GM12878 (cell line): ENCODE results near the gene SORCS2. TPM values are rescaled to one million over a fixed set of nuclear protein-coding genes. Genes with fewer than 3 reads are reported as not detected.

Experiments used
- ATAC-seq: fragments of 200-7000 bp; cut with Tn5 transposase; 3 replicates; pipeline ENCODE4 v1.9.1; 2020; ENCODE audit warnings: mild to moderate bottlenecking, moderate library complexity
- BruUV-seq: library from RNA; stranded (reverse); fragments of 400-500 nt; replicated peaks from 2 replicates; lab custom pipeline; 2021; lab: Mats Ljungman, UMichigan
- CTCF ChIA-PET: fragments of 300-600 bp; sonication (Branson Sonifier 250); formaldehyde crosslinking; extraction: SDS; loops from one replicate; lab custom pipeline; 2021; ENCODE audit warnings: inconsistent platforms; lab: Yijun Ruan, JAX
- POLR2A ChIA-PET: fragments of 350-600 bp; formaldehyde crosslinking; extraction: SDS; loops from one replicate; lab custom pipeline; 2021; ENCODE audit warnings: inconsistent platforms; lab: Charles Lee
- RAD21 ChIA-PET: fragments of 300-600 bp; sonication (Branson Sonifier 250); formaldehyde crosslinking; loops from one replicate; lab custom pipeline; 2023; ENCODE audit warnings: antibody characterized with exemption; ENCODE audit not compliant: unreplicated experiment; lab: Charles Lee
- SMC1A ChIA-PET: fragments of 300-600 bp; sonication (Branson Sonifier 250); formaldehyde crosslinking; loops from one replicate; lab custom pipeline; 2023; ENCODE audit not compliant: unreplicated experiment, uncharacterized antibody; lab: Charles Lee
- DNase-seq: peaks from one replicate; pipeline ENCODE4 v3.0.0-alpha.2; 2011; ENCODE audit warnings: low read depth, low spot score
- FAIRE-seq: peaks from 3 replicates; lab custom pipeline; 2011; peaks lifted over from hg19 to GRCh38; lab: Jason Lieb, UNC
- H2AFZ ChIP-seq: 2 replicates; pipeline ENCODE4 v1.6.0; 2011; ENCODE audit warnings: low read depth, low read length, control low read depth; ENCODE audit not compliant: control insufficient read depth
- H3K27ac ChIP-seq: 2 replicates; pipeline ENCODE4 v1.5.1; 2011; ENCODE audit warnings: control low read depth; ENCODE audit not compliant: control insufficient read depth, insufficient read depth
- H3K27me3 ChIP-seq, 2 experiments: replicated peaks in 1 of 2; 2 replicates each; pipeline versions ENCODE4 v1.6.0 to v1.6.1; 2011; ENCODE audit warnings: low read length in 1 of 2; ENCODE audit not compliant: control insufficient read depth in 2 of 2, insufficient read depth in 2 of 2
- H3K36me3 ChIP-seq, 2 experiments: 2 replicates each; pipeline ENCODE4 v1.5.1; 2011; ENCODE audit warnings: low read length in 1 of 2; ENCODE audit not compliant: control insufficient read depth in 2 of 2, insufficient read depth in 2 of 2
- H3K4me1 ChIP-seq: 2 replicates; pipeline ENCODE4 v1.6.1; 2011; ENCODE audit warnings: mild to moderate bottlenecking, low read length, moderate library complexity, mixed read lengths; ENCODE audit not compliant: control insufficient read depth, insufficient read depth
- H3K4me2 ChIP-seq: 2 replicates; pipeline ENCODE4 v1.6.0; 2011; ENCODE audit warnings: control low read depth; ENCODE audit not compliant: control insufficient read depth, insufficient read depth
- H3K4me3 ChIP-seq: fragments of 200-600 bp; sonication (generic); 2 replicates; pipeline ENCODE4 v1.5.1; 2016
- H3K79me2 ChIP-seq: 2 replicates; pipeline ENCODE4 v1.6.0; 2011; ENCODE audit warnings: low read length; ENCODE audit not compliant: control insufficient read depth, insufficient read depth
- H3K9ac ChIP-seq: 2 replicates; pipeline ENCODE4 v1.8.0; 2011; ENCODE audit warnings: low read length, control low read depth, mixed read lengths; ENCODE audit not compliant: control insufficient read depth, insufficient read depth
- H3K9me3 ChIP-seq: replicated peaks from 3 replicates; pipeline ENCODE4 v1.5.1; 2011; ENCODE audit warnings: mild to moderate bottlenecking, low read length; ENCODE audit not compliant: control insufficient read depth, insufficient read depth
- H4K20me1 ChIP-seq: 2 replicates; pipeline ENCODE4 v1.6.0; 2011; ENCODE audit not compliant: control insufficient read depth, insufficient read depth
- ASH2L ChIP-seq: fragments of 300-600, 200-600 bp; sonication (generic); IDR thresholded peaks from 2 replicates; pipeline ENCODE4 v1.6.1; 2017; ENCODE audit warnings: low read depth, mild to moderate bottlenecking, borderline replicate concordance
- JUNB ChIP-seq: IDR thresholded peaks from 2 replicates; pipeline ENCODE4 v1.6.1; 2016; ENCODE audit warnings: antibody characterized with exemption, mild to moderate bottlenecking
- MXI1 ChIP-seq: fragments of 150-350 bp; IDR thresholded peaks from 2 replicates; pipeline ENCODE4 v1.6.1; 2011; ENCODE audit warnings: low read depth, mild to moderate bottlenecking, inconsistent platforms, low read length, improper control_type of control experiment
- NFIC ChIP-seq: IDR thresholded peaks from 2 replicates; pipeline ENCODE4 v1.6.1; 2012; ENCODE audit warnings: low read depth, mild to moderate bottlenecking, inconsistent platforms, low read length, moderate library complexity
- SIX5 ChIP-seq: IDR thresholded peaks from 2 replicates; pipeline ENCODE4 v1.6.1; 2011; ENCODE audit warnings: mild to moderate bottlenecking, low read depth, low read length, moderate library complexity; ENCODE audit not compliant: severe bottlenecking
- SP1 ChIP-seq: IDR thresholded peaks from one replicate; pipeline ENCODE4 v1.6.1; 2011; ENCODE audit warnings: low read depth, low read length
- STAT3 ChIP-seq: IDR thresholded peaks from 2 replicates; pipeline ENCODE4 v1.6.1; 2011; ENCODE audit warnings: low read depth, low read length, improper control_type of control experiment
- TCF7 ChIP-seq: IDR thresholded peaks from 2 replicates; pipeline ENCODE4 v1.6.1; 2014; ENCODE audit warnings: antibody characterized with exemption, borderline replicate concordance
- WRNIP1 ChIP-seq: IDR thresholded peaks from 2 replicates; pipeline ENCODE4 v1.6.1; 2011; ENCODE audit warnings: low read depth, low read length, improper control_type of control experiment, borderline replicate concordance
- ZNF207 ChIP-seq: fragments of 450-650 bp; IDR thresholded peaks from 2 replicates; pipeline ENCODE4 v1.6.1; 2014; ENCODE audit warnings: antibody characterized with exemption, mild to moderate bottlenecking, borderline replicate concordance
- ZNF217 ChIP-seq: fragments of 450-650 bp; IDR thresholded peaks from 2 replicates; pipeline ENCODE4 v1.6.1; 2017; ENCODE audit warnings: antibody characterized with exemption, mild to moderate bottlenecking
- WGBS: methylation state at CpG from one replicate; pipeline ENCODE4 v1.1.6; 2016; ENCODE audit warnings: low lambda C conversion rate; ENCODE audit not compliant: insufficient replicate concordance, insufficient coverage; ENCODE audit errors: missing lambda C conversion rate; 5-methylcytosine and 5-hydroxymethylcytosine counted together
- in situ Hi-C: fragments of 300-500 bp; cut with MboI; formaldehyde crosslinking; loops from 9 replicates; pipeline ENCODE4 v1.14.3; 2018; ENCODE audit warnings: mixed read lengths
- intact Hi-C: fragments of 100-400 bp; cut with micrococcal nuclease; formaldehyde crosslinking; loops from one replicate; pipeline ENCODE4 v1.14.2; 2022; ENCODE audit not compliant: unreplicated experiment
- polyA plus RNA-seq, 11 experiments: library from polyadenylated mRNA; depleted of rRNA in 4 of 11; unstranded in 6 of 11; stranded (reverse) in 5 of 11; fragments of >200 nt; fragmentation: Nextera tagmentation in 4 of 11; fragmentation: Illumina TruSeq in 1 of 11; extraction: Ambion mirVana in 4 of 11; extraction: Trizol in 1 of 11; gene quantifications; 1 replicate in 1 of 11; 2 replicates in 10 of 11; pipeline versions ENCODE4 v1.2.1 to v1.2.3, GENCODE V29; 2011 to 2016; ENCODE audit warnings: inconsistent platforms in 2 of 11, missing spikeins in 2 of 11, low read depth in 1 of 11
- total RNA-seq, 4 experiments: library from RNA; depleted of rRNA in 3 of 4; stranded (reverse); fragments of >200 nt in 3 of 4; fragmentation: Illumina TruSeq in 1 of 4; extraction: Trizol in 1 of 4; gene quantifications; 2 replicates each; pipeline versions ENCODE4 v1.2.1 to v1.2.3, GENCODE V29; 2013 to 2021
- TF ChIP-seq, protein P1 (sequence below): IDR thresholded peaks from 2 replicates; pipeline ENCODE4 v1.6.1; 2011; ENCODE audit warnings: low read depth, mild to moderate bottlenecking, low read length, moderate library complexity, borderline replicate concordance; ENCODE audit errors: extremely low read depth
- TF ChIP-seq, protein P2 (sequence below): IDR thresholded peaks from 2 replicates; pipeline ENCODE4 v1.6.1; 2012; ENCODE audit warnings: low read depth, low read length, improper control_type of control experiment
- TF ChIP-seq, protein P3 (sequence below): fragments of 450-650 bp; IDR thresholded peaks from 2 replicates; pipeline ENCODE4 v1.6.1; 2017; ENCODE audit warnings: low read depth, mild to moderate bottlenecking, moderate library complexity
- TF ChIP-seq, protein P4 (sequence below): fragments of 450-650 bp; IDR thresholded peaks from 2 replicates; pipeline ENCODE4 v1.6.1; 2017; ENCODE audit warnings: mild to moderate bottlenecking, moderate library complexity
- TF ChIP-seq, protein P5 (sequence below), 3 experiments: IDR thresholded peaks in 2 of 3; conservative IDR thresholded peaks in 1 of 3; 2 replicates each; pipeline ENCODE4 v1.5.1; 2011; ENCODE audit warnings: low read depth in 3 of 3, low read length in 3 of 3, mild to moderate bottlenecking in 3 of 3, control low read depth in 2 of 3, moderate library complexity in 2 of 3, inconsistent platforms in 1 of 3, mixed read lengths in 1 of 3; ENCODE audit not compliant: control insufficient read depth in 2 of 3, insufficient read depth in 1 of 3; ENCODE audit errors: extremely low read depth in 1 of 3

The SORCS2 gene
- total and polyA plus RNA-seq, 10 of the 15 experiments (the other 5 are each of a cell fraction or from before 2014, with no cell fraction given) = 0.01 to 0.15 (median 0.05) TPM; not detected in 5

DNA sequence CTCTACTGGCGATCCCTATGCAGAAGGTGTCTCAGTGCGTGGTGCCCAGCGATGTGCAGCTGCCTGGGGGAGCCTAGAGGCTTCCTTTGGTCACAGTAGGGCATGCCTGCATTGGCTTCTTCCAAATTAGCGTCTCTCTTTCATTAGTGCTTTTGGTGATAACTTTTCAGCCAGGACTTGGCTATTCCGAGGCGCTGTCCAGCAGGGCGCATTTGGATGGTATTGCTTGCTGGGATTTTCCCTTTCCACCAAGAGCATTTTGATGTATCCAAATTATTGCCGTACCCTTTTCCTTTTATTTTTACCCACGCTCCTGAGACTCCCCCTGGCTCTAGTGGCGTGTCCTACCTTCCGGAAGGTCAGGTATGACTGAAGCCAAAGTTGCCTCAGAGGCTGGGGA is 101.4 kb downstream of the SORCS2 start:
- in situ Hi-C loops = no loop called here
- WGBS = 56% methylated on average over 11 of the region's 11 CpGs
- CTCF ChIA-PET = no interaction called here

More for the DNA sequence above, 101.4 kb downstream of the SORCS2 start:
- Histone ChIP-seq H4K20me1 (no peaks in the 10 kb centered on the region), H3K4me1 (no peaks in the 10 kb centered on the region), H3K79me2 (no peaks in the 10 kb centered on the region), H3K36me3 (no peaks in the 10 kb centered on the region), H3K4me3 (no peak overlapping the region), H3K9ac (no peak overlapping the region), H3K4me2 (no peak overlapping the region), H3K9me3 (no peaks in the 10 kb centered on the region), H3K27me3 (no peaks in the 10 kb centered on the region), H2AFZ (no peak overlapping the region), H3K27ac (no peak overlapping the region)
- DNase-seq (no peak), ATAC-seq (no peak), FAIRE-seq (no peak)
- RAD21 ChIA-PET = no interaction called here
- TF ChIP-seq WRNIP1 (no peak), STAT3 (no peak), JUNB (no peak), ZNF207 (no peak), SP1 (no peak), NFIC (no peak), MXI1 (no peak), SIX5 (no peak), ZNF217 (no peak), TCF7 (no peak), ASH2L (no peak)
- TF ChIP-seq, protein P1, sequence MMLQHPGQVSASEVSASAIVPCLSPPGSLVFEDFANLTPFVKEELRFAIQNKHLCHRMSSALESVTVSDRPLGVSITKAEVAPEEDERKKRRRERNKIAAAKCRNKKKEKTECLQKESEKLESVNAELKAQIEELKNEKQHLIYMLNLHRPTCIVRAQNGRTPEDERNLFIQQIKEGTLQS = no peak
- TF ChIP-seq, protein P2, sequence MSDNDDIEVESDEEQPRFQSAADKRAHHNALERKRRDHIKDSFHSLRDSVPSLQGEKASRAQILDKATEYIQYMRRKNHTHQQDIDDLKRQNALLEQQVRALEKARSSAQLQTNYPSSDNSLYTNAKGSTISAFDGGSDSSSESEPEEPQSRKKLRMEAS = no peak
- TF ChIP-seq, protein P3, sequence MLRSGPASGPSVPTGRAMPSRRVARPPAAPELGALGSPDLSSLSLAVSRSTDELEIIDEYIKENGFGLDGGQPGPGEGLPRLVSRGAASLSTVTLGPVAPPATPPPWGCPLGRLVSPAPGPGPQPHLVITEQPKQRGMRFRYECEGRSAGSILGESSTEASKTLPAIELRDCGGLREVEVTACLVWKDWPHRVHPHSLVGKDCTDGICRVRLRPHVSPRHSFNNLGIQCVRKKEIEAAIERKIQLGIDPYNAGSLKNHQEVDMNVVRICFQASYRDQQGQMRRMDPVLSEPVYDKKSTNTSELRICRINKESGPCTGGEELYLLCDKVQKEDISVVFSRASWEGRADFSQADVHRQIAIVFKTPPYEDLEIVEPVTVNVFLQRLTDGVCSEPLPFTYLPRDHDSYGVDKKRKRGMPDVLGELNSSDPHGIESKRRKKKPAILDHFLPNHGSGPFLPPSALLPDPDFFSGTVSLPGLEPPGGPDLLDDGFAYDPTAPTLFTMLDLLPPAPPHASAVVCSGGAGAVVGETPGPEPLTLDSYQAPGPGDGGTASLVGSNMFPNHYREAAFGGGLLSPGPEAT = no peak
- TF ChIP-seq, protein P4, sequence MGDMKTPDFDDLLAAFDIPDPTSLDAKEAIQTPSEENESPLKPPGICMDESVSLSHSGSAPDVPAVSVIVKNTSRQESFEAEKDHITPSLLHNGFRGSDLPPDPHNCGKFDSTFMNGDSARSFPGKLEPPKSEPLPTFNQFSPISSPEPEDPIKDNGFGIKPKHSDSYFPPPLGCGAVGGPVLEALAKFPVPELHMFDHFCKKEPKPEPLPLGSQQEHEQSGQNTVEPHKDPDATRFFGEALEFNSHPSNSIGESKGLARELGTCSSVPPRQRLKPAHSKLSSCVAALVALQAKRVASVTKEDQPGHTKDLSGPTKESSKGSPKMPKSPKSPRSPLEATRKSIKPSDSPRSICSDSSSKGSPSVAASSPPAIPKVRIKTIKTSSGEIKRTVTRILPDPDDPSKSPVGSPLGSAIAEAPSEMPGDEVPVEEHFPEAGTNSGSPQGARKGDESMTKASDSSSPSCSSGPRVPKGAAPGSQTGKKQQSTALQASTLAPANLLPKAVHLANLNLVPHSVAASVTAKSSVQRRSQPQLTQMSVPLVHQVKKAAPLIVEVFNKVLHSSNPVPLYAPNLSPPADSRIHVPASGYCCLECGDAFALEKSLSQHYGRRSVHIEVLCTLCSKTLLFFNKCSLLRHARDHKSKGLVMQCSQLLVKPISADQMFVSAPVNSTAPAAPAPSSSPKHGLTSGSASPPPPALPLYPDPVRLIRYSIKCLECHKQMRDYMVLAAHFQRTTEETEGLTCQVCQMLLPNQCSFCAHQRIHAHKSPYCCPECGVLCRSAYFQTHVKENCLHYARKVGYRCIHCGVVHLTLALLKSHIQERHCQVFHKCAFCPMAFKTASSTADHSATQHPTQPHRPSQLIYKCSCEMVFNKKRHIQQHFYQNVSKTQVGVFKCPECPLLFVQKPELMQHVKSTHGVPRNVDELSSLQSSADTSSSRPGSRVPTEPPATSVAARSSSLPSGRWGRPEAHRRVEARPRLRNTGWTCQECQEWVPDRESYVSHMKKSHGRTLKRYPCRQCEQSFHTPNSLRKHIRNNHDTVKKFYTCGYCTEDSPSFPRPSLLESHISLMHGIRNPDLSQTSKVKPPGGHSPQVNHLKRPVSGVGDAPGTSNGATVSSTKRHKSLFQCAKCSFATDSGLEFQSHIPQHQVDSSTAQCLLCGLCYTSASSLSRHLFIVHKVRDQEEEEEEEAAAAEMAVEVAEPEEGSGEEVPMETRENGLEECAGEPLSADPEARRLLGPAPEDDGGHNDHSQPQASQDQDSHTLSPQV = no peak
- TF ChIP-seq, protein P5, sequence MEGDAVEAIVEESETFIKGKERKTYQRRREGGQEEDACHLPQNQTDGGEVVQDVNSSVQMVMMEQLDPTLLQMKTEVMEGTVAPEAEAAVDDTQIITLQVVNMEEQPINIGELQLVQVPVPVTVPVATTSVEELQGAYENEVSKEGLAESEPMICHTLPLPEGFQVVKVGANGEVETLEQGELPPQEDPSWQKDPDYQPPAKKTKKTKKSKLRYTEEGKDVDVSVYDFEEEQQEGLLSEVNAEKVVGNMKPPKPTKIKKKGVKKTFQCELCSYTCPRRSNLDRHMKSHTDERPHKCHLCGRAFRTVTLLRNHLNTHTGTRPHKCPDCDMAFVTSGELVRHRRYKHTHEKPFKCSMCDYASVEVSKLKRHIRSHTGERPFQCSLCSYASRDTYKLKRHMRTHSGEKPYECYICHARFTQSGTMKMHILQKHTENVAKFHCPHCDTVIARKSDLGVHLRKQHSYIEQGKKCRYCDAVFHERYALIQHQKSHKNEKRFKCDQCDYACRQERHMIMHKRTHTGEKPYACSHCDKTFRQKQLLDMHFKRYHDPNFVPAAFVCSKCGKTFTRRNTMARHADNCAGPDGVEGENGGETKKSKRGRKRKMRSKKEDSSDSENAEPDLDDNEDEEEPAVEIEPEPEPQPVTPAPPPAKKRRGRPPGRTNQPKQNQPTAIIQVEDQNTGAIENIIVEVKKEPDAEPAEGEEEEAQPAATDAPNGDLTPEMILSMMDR (IDR thresholded peaks at IDR 0.05 in 2 of 3, conservative IDR thresholded peaks at IDR 0.05 in 1 of 3; ENCODE audit: control insufficient read depth in 2 of 3, extremely low read depth in 1 of 3, insufficient read depth in 1 of 3, low read depth in 3 of 3, low read length in 3 of 3) = no peak
- intact Hi-C loops = loop anchor here (2.0 kb wide), 1 partner anchor 101 kb away; the partner anchor contains the start of gene SORCS2
- BruUV-seq = no TSS peak
- SMC1A ChIA-PET = no interaction called here
- POLR2A ChIA-PET = no interaction called here
